Cardiac ventricle fibroblast (primary cell): ENCODE results near the gene FEM1B. TPM values are rescaled to one million over a fixed set of nuclear protein-coding genes. Genes with fewer than 3 reads are reported as not detected.

Experiments used
- total RNA-seq: library from RNA; depleted of rRNA; stranded (reverse); fragments of >200 nt; gene quantifications from 2 replicates; pipeline ENCODE4 v1.2.3, GENCODE V29; 2015

Gene FEM1B
- total RNA-seq, result 17.7 and 23.5 TPM in 2 replicates

DNA sequence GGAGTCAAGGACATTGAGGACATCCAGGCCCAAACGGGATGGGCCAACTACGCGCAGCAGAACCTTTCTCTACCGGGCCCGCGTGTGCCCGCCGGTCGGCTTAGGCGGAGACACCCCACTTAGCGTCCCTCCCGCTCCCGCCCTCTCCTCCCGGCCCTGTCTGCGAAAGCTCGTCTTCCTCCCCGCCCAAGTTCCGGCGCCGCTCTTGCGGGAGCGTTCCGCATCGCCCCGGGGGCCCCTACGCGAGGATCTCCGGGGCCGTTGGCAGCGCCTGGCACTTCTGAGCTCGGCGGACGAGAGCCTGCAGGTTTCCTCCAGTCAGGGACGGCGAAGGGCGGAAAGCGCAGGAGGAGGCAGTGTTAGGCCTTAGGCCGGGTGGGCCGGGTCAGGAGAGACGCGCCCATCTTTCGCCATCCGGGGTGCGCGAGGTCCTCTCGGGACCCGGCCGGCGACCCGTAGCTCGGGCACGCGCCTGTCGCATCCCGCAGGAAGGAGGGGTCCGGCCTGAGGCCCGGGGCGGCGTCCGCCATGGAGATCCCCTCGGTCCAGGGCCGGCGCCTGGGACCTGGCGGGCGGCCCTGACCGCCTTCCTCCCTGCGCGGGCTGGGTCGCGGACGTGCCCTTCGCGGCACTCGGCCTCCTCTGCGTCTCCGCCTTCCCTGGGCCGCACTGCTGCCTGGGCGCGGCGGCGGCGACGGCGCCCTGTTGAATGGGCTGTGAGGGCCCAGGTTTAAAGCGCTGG is at the start of gene FEM1B:
Gene FEM1B (plus strand): TSS at position 143 of the 742 bp plus-strand sequence. CDS start 673 bp downstream, outside the sequence.

DNA sequence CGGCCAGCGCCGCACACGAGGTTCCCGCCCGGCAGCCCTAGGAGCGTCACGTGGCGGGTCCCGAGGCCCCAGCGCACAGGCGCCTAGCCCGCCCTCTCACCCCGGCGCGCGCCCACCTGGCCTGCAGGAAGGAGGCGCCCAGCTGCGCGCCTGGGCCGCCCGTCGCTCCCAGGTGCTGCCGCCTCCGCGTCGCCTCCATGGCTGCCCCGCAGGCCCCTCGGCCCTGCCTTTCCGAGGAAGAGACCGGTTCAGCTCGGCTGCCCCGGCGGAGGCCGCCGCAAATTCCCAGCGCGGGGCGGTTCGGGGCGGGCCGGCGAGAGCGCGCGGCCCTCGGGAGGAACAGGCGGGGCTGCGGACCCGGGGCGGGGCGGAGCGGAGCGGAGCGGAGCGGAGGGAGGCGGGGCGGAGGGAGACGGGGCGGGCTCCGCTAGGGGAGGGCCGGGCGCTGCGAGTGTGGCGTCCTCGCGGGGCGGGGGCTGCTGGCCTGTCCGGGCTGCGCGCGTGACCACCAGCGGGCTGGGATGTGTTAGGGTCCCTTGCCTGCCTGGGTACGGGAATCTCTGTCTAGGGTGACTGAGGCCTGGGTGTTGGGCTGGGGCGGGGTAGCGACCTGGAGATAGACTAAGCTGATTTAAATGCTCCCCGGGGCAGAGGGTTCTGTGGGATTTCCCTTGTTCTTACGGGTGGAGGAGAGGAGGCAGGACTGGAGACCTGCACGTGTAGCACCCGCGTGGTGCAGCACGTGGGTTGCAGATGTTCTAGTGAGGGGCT is 48.0 kb upstream of the FEM1B start, which contains the start of gene CLN6:
Gene CLN6 (minus strand): TSS at position 343 of the 771 bp plus-strand sequence. CDS start 144 bp downstream, at position 199.

Other genes with a start within 250 kb of the FEM1B start
- gene PIAS1, start 223.4 kb upstream of the FEM1B start, total RNA-seq, result 9.2 and 11.4 TPM in 2 replicates
- 1.1 and 1.4 TPM in 2 replicates for gene CALML4, start 72.4 kb upstream of the FEM1B start, total RNA-seq
- gene CLN6, start 48.0 kb upstream of the FEM1B start, total RNA-seq, result 10.3 and 10.6 TPM in 2 replicates
- gene ITGA11, start 154.4 kb downstream of the FEM1B start, total RNA-seq, result 20.8 and 23.0 TPM in 2 replicates